GM10847 (cell line): ENCODE results near the gene ABHD12.

Source experiments
- POLR2A ChIP-seq: IDR thresholded peaks from 2 replicates; pipeline ENCODE4 v1.6.1; 2011; ENCODE audit not compliant: insufficient read length; ENCODE audit errors: extremely low read depth

The ABHD12 gene

DNA sequence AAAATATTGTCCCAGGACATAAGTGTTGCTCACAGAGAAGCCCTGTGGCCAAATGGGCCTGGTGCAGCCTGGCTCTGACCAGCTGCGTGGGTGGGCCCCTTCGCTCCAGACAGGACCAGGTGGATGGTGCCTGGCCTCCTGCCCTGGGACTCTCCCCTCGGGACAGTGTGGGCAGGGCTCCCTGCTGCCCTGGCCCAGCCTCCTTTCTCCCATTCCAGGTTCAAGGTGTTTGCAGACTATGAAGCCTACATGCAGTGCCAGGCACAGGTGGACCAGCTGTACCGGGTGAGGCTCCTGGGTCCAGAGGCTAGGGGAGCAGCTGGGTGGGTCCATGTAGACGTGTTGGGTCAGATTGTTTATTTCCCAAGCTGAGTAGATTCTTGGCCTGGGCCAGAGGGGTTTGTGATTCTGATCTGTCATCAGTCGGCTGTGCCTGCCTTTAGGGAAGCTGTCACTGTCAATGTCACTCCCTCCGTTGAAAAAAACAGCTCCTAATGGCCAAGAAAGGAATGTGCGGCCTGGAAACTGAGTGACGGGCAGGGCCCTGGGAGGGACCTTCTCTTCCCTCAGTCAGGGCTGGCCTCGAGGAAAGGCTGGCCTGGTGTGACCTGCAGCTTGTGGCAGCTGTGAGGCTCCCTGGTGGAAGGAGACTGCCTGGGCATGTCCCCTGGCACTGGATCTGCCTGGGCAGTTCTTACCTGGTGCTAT is 95.1 kb downstream of the ABHD12 start:
- no peak for TF ChIP-seq POLR2A

DNA sequence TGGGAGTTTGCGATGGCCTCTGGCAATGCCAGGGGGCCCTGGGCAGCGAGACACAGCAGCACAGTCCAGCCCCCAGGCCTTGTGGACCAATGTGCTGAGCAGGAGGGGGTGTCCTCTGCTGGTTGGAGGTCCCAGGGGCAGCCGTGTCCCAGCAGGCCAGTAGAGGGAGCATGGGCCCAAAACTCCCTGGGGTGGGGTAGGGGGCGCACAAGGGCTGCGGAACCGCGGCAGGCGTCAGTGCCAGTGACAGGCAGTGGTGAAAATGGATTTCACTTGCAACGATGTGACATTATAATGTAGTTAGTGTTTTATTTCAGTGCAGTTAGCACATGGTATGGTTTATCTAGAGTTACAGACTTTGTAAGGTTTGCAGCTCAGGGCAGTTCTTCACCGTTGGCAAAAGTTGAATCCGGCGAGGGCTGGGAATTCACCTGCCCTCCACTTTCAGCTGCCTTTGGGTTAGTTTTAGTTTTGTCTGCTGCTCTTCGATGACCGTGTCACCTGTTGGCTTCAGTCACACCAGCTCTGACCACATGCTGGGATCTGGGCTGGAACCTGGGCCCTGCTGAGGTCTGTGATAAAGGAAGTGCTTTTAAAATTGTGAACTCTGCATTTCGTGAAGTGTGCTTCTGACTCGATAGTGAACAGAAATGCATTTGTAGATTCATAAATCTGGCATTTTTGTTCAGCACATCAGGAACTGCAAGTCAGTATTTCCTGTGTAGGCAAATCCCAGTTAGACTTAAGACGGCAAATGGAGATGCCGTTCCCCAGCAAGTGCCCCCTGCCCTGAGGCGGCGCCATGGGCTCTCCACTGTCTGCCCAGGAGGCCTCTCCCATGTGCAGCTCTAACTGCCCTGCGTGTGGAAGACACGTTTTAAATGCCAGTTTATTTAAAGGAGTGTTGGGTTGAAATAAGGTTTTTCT is 95.9 kb downstream of the ABHD12 start:
- no peak for TF ChIP-seq POLR2A

DNA sequence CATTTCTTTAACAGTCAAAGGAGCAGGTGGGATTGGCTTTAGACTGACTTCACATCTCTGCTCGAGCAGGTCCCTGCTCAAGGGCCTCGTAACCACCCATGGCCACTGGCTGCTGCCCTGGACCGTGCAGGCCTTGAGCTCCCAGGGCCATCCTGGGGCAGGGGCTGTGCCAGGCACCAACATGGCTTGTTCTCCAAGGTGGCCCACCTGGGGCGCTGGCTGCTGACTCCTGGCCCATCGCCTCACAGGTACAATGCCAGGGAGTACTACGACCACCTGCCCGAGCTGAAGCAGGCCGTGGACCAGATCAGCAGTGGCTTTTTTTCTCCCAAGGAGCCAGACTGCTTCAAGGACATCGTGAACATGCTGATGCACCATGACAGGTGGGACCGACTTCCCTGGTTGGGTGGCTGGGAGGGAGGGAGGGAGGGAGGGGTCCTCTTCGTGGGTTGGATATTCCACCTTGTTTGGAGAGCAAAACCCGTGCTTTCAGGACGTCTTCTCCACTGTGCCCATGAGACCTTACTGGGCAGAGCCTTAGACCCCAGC is 96.7 kb downstream of the ABHD12 start:
- TF ChIP-seq POLR2A: no peak

DNA sequence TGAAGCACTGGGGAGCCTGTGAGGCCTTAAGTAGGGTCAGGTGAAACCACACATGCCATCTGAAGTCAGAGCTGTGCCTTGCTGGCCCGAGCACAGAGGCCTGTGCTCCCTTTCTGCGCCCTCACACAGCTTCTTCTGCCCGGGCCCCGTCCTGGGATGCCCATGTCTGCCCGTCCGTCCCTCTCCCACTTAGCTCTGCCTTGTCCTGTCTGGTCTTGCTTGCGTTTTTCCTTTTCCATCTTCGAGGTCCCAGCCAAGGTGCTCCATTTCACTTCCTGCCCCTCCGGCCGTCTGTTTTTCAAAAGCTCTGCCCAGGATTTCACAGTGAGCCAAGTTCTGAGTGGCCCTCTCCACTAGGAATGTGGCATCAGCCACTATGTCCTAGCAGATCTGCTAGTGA is 97.1 kb downstream of the ABHD12 start:
- TF ChIP-seq POLR2A: no peak

DNA sequence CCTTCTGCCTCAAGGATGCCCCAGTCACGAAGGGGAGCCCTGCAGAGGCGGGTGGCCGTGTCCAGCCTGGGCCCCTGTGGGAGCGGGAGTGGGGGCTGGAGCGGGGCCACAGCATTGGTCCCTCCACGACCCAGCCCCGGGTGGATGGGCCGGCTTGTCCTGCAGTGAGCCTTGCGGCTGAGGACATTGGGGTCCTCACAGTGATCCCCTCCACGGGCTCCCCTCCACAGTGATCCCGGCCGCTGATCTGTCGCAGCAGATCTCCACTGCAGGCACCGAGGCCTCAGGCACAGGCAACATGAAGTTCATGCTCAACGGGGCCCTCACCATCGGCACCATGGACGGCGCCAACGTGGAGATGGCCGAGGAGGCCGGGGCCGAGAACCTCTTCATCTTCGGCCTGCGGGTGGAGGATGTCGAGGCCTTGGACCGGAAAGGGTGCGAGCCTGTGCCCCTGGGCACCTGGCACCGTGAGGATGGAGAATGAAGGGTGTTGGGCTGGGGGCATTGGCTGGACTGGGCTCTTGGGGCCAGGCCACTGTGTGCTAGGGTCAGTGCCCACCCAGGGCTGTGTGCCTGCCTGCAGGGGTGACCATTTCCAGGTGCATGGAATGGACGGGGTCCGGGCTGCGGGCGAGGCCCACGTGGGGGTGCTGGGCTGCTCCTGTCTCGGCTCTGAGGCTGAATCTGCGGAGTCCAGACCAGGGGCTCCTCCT is 98.3 kb downstream of the ABHD12 start:
- no peak for TF ChIP-seq POLR2A

DNA sequence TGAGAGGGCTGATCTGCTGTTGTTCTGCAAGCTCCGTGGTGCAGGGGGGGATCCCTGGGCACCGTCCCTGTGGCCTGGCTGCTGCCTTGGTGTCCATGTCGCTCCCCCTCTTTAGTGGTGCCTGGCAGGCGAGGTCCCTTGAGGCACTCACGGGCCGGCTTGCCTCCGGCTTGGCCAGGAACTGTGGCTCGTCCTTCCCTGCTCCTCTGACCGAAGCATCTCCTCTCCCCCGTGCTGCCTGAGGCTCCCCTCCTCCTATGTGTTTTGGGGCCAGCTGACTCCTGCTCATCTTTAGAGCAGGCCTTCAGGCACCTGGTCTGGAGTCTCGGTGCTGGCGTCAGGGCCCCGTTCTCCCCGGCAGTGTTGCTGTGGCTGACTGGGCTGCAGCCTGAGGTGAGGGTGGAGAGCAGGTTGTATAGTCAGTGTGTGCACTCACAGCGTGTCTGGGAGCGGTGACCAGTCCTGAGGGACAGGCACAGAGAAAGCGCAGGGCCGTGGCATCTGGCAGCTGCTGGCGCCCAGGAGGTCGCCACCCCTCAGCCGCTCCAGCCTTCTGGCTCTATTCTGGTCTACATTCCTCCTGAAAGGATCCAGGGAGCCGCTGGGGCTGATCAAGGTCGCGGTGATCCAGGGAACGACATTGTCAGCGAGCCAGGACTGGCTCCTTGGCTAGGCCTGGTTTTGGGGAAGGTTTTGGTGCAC is 99.1 kb downstream of the ABHD12 start:
- no peak for TF ChIP-seq POLR2A

DNA sequence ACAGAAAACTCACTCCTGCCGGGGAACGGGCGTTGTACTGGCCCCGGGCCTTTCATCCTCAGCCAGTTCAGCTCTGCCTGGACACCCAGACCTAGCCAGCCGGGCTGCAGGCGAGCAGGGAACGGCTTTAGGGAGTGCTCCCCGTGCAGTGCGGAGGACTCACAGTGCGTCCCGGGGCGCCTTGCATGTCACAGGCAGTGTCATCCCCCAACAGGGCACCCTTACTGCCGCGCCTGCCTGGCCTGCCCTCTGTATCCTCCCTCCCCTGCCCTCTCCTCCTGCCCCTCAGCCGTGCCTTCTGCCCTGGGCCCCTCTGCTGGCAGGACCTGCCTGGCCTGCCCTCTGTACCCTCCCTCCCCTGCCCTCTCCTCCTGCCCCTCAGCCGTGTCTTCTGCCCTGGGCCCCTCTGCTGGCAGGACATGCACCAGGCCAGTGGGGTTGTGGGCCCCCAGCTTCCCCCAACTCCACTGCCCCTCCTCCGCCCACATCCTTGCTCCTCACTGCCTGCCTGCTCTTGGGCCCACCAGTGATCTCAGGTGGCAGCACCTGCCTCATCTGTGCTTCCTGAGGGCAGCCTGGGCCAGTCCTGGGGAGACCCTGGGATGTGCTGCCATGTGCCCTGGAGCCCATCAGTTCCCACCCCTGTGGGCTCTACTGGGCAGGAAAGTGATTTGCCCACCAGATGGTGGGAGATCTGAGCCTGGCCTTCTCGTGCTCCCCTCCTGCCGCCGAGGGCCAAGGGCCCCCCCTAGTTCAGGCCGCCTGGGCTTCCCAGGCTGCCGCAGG is 99.8 kb downstream of the ABHD12 start:
- TF ChIP-seq POLR2A: no peak

DNA sequence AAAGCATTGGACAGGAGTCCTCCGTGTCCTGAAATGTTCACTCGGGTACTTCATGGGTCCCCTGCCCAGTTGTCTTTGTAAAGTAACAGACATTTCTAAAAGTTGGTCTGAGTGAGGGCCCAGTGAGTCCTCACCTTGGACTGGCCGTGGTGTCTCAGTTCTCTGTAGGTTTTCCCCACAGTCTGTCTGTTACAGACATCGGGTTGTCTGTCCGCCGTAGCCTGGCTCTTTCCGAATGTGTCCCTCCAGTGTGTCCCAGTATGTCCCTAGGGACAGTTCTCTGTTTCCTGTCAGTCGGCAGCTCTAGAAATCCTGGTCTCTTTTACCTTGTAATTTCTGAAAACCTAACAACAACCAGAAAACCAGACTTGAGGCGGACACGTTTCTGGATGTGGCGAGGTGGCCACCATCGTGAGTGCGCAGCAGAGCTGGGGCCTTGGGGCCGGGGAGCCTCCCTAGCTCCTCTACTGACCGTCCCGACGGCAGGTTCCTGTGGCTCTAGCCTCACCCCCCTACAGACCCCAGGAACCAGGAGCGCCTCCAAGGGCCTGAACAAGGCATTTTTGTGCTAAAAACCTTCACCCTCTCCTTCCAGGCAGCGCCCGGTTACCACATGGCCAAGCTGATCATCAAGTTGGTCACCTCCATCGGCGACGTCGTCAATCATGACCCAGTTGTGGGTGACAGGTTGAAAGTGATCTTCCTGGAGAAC is 100.6 kb downstream of the ABHD12 start:
- no peak for TF ChIP-seq POLR2A

DNA sequence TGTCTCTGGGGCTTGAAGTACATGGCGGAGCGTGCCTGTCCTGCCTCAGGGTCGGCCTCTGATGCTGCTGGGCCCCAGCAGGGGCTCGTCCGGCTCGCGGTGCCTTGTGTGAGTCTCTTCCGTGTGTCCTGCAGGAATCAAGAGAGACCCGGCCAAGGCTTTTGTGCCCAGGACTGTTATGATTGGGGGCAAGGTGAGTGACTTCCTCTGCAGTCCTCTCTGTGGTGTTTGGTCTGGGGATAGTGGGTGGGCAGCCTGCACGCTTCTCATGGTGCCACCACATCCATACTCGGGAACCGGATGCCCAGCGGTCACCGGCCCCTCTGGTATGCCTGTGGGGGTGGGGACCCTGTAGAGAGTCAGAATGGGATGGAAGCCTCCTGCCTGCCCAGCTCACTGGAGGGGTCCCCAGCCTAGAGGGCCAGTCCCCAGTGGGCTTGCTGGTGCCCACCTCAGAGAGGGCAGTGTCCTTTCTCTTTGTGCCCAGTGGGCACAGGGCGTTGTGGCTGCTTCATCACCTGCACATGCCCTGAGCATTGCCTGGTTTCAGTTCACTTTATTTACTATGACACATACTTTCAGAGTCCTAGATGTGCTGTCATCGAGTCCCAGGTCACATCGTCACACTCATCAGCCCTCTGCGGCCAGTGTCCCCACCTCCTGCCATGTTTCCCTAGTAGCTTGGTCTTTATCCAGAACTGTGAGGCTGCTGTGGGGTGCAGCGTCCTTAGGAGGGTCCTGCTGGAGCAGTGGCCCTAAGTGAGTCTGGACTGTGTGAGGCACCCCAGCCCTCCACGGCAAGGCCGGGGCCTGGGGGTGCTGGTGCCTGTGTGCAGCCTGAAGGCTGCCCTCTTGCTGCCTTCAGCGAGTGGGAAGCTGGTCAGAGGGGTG is 102.1 kb downstream of the ABHD12 start:
- TF ChIP-seq POLR2A: no peak

DNA sequence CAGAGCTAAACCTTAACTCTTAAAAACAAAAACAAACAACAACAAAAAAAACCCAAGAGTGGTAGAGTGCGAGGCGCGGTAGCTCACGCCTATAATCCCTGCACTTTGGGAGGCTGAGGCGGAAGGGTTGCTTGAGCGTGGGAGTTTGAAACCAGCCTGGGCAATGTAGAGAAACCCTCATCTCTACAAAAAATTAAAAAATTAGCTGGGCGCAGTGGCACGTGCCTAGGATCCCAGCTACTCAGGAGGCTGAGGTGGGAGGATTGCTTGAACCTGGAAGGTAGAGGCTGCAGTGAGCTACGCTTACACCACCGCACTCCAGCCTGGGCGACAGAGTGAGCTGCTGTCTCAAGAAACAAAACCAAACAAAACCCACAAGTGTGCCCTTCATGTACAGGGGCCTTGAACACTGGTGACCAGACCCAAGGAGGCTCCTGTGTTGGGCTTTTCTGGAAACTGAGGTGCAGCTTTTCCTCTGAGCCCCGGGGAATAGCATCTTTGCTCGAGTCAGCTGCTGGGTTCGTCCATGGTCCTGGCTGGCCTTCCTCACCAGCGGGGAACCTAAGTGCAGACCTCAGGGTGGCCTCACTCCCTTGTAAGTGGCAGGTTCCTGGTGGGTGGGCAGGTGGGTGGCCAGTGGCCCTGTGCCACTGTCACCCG is 102.9 kb downstream of the ABHD12 start:
- TF ChIP-seq POLR2A: no peak

DNA sequence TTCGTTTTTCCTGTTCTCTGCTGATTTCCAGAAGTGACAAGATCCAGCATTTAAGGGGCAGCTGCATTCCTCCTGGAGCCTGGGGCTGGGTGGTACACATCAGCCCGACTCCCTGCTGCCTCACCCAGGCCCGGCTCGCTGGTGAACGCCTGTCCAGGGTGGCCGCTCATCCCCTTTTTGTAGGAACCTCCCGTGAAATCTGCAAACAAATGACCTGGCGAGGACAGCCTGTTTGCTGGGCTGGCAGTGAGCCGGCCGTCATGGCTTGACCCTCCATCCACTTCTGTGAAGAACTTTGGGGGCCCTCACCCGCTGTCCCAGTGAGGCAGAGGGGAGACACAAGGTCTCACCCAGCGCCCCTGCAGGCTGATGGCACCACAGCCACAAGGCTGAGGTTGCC is 103.7 kb downstream of the ABHD12 start:
- no peak for TF ChIP-seq POLR2A
